Pons (tissue), 1 donor: ENCODE measurements around the gene PCDHGC4.

Experiments
- DNase-seq: peaks from one replicate; pipeline ENCODE4 v3.0.0-alpha.2; 2016; ENCODE audit warnings: low spot score

PCDHGC4 gene

GRCh38 chr5:141484641-141485311, at the start of gene PCDHGC4:
TSS of gene PCDHGC4 (plus strand) at chr5:141485030. CDS start at chr5:141485174, 144 bp downstream.
- DNase-seq, result no peak

- DNase-seq, result no peak
These were observed 47.6 kb upstream of the PCDHGC4 start for GRCh38 chr5:141437221-141437620.

- no peak for DNase-seq
These were observed 45.3 kb upstream of the PCDHGC4 start for GRCh38 chr5:141439411-141440141.

- DNase-seq, result no peak
These were observed 44.5 kb upstream of the PCDHGC4 start for GRCh38 chr5:141440341-141440740.

- no peak for DNase-seq
These were observed 43.2 kb upstream of the PCDHGC4 start for GRCh38 chr5:141441571-141442170.

GRCh38 chr5:141465351-141465750, 19.5 kb upstream of the PCDHGC4 start:
- no peak for DNase-seq

GRCh38 chr5:141475625-141476131, 9.2 kb upstream of the PCDHGC4 start, which contains the start of gene PCDHGC3:
TSS of gene PCDHGC3 (plus strand) at chr5:141475966. CDS start at chr5:141476117, 151 bp downstream.
- peak; percentile 85 for DNase-seq

GRCh38 chr5:141476132-141476911, 8.5 kb upstream of the PCDHGC4 start:
- DNase-seq, result no peak

GRCh38 chr5:141477044-141477575, 7.7 kb upstream of the PCDHGC4 start:
- no peak for DNase-seq

GRCh38 chr5:141477815-141478214, 7.0 kb upstream of the PCDHGC4 start:
- DNase-seq, result no peak

GRCh38 chr5:141478321-141478945, 6.4 kb upstream of the PCDHGC4 start:
- no peak for DNase-seq

GRCh38 chr5:141479776-141480175, 5.1 kb upstream of the PCDHGC4 start:
- no peak for DNase-seq

GRCh38 chr5:141483902-141484301, 928 bp upstream of the PCDHGC4 start:
- no peak for DNase-seq

GRCh38 chr5:141484310-141484640, 555 bp upstream of the PCDHGC4 start:
- peak; percentile 8 for DNase-seq

- DNase-seq, result no peak
These were observed 658 bp downstream of the PCDHGC4 start for GRCh38 chr5:141485321-141486055.

GRCh38 chr5:141486091-141486490, 1.3 kb downstream of the PCDHGC4 start:
- DNase-seq, result no peak

GRCh38 chr5:141487131-141487530, 2.3 kb downstream of the PCDHGC4 start:
- DNase-seq, result no peak

- peak; percentile 60 for DNase-seq
These were observed 4.0 kb downstream of the PCDHGC4 start, which contains the start of gene PCDHGC5 for GRCh38 chr5:141488591-141489561. TSS of gene PCDHGC5 (plus strand) at chr5:141489081. CDS start at chr5:141489241, 160 bp downstream.

GRCh38 chr5:141489841-141490240, 5.0 kb downstream of the PCDHGC4 start:
- no peak for DNase-seq
